Loucy (cell line): ENCODE results near the gene ZCCHC24.

Experiments used
- H2AFZ ChIP-seq: fragments of 200-600 bp; sonication (generic); 2 replicates; pipeline ENCODE4 v1.6.0; 2016; ENCODE audit warnings: antibody characterized with exemption, mild to moderate bottlenecking, low read length, moderate library complexity
- H3F3A ChIP-seq: fragments of 200-600 bp; 2 replicates; pipeline ENCODE4 v1.6.0; 2016; ENCODE audit warnings: antibody characterized with exemption, low read depth, mild to moderate bottlenecking
- H3K27me3 ChIP-seq: fragments of 200-600 bp; sonication (generic); 2 replicates; pipeline ENCODE4 v1.6.1; 2014; ENCODE audit warnings: low read length, mild to moderate bottlenecking; ENCODE audit not compliant: insufficient read depth, poor library complexity, severe bottlenecking
- H3K36me3 ChIP-seq: fragments of 200-600 bp; sonication (generic); 2 replicates; pipeline ENCODE4 v1.6.1; 2016; ENCODE audit warnings: low read length; ENCODE audit not compliant: insufficient read depth
- H3K4me1 ChIP-seq: fragments of 200-600 bp; sonication (generic); 2 replicates; pipeline ENCODE4 v1.5.1; 2014; ENCODE audit warnings: low read length, mild to moderate bottlenecking; ENCODE audit not compliant: insufficient read depth, poor library complexity, severe bottlenecking
- H3K4me2 ChIP-seq: fragments of 200-600 bp; sonication (generic); 2 replicates; pipeline ENCODE4 v1.6.0; 2014; ENCODE audit warnings: antibody characterized with exemption, low read length, low read depth, mild to moderate bottlenecking; ENCODE audit not compliant: poor library complexity, severe bottlenecking
- H3K4me3 ChIP-seq: fragments of 200-600 bp; sonication (generic); 2 replicates; pipeline ENCODE4 v1.5.1; 2014; ENCODE audit warnings: low read length, mild to moderate bottlenecking, mixed read lengths; ENCODE audit not compliant: poor library complexity, severe bottlenecking
- H3K79me2 ChIP-seq: fragments of 200-600 bp; sonication (generic); 2 replicates; pipeline ENCODE4 v1.6.1; 2014; ENCODE audit warnings: low read length; ENCODE audit not compliant: insufficient read depth
- H3K9ac ChIP-seq: fragments of 200-600 bp; sonication (generic); 2 replicates; pipeline ENCODE4 v1.6.0; 2014; ENCODE audit warnings: mild to moderate bottlenecking, low read depth, low read length, moderate library complexity; ENCODE audit not compliant: poor library complexity, severe bottlenecking
- H3K9me2 ChIP-seq: fragments of 200-600 bp; sonication (generic); replicated peaks from 2 replicates; pipeline ENCODE4 v1.6.1; 2016; ENCODE audit warnings: low read depth, low read length, mixed read lengths
- H3K9me3 ChIP-seq: fragments of 200-600 bp; sonication (generic); 2 replicates; pipeline ENCODE4 v1.6.1; 2014; ENCODE audit warnings: mild to moderate bottlenecking, antibody characterized with exemption, low read length, low read depth; ENCODE audit not compliant: insufficient read depth
- H4K20me1 ChIP-seq: fragments of 200-600 bp; sonication (generic); 2 replicates; pipeline ENCODE4 v1.6.0; 2014; ENCODE audit warnings: antibody characterized with exemption, low read length, mild to moderate bottlenecking; ENCODE audit not compliant: insufficient read depth, poor library complexity, severe bottlenecking
- CTCF ChIP-seq: fragments of 200-600 bp; sonication (generic); conservative IDR thresholded peaks from 2 replicates; pipeline ENCODE4 v1.5.1; 2014; ENCODE audit warnings: mild to moderate bottlenecking, antibody characterized with exemption, low read length
- EZH2phosphoT487 ChIP-seq: fragments of 200-600 bp; IDR thresholded peaks from 2 replicates; pipeline ENCODE4 v1.6.1; 2018; ENCODE audit warnings: antibody characterized with exemption, mild to moderate bottlenecking, moderate library complexity, borderline replicate concordance

Gene ZCCHC24

GRCh38 chr10:79473496-79474095 is 28.2 kb upstream of the ZCCHC24 start:
- H3F3A ChIP-seq, result no peaks in the 10 kb centered on the region
- H3K9me3 ChIP-seq, result no peaks in the 10 kb centered on the region
- no peaks in the 10 kb centered on the region for H3K27me3 ChIP-seq
- peak overlapping the region; percentile 49 for H3K4me2 ChIP-seq
- peaks cover 19% of the 10 kb centered on the region for H3K4me1 ChIP-seq
- no peaks in the 10 kb centered on the region for H3K9me2 ChIP-seq
- no peaks in the 10 kb centered on the region for H3K79me2 ChIP-seq
- peak overlapping the region; percentile 14 for H3K9ac ChIP-seq
- H2AFZ ChIP-seq, result peak overlapping the region; percentile 76
- no peaks in the 10 kb centered on the region for H3K36me3 ChIP-seq
- TF ChIP-seq EZH2phosphoT487 (no peak), CTCF (no peak)
- H3K4me3 ChIP-seq, result no peak overlapping the region
- H4K20me1 ChIP-seq, result no peaks in the 10 kb centered on the region

- H3K9ac ChIP-seq, result peak overlapping the region; percentile 14
- peak overlapping the region; percentile 76 for H2AFZ ChIP-seq
- H3K27me3 ChIP-seq, result no peaks in the 10 kb centered on the region
- H3K4me1 ChIP-seq, result peaks cover 19% of the 10 kb centered on the region
- no peaks in the 10 kb centered on the region for H4K20me1 ChIP-seq
- H3K36me3 ChIP-seq, result no peaks in the 10 kb centered on the region
- H3K9me3 ChIP-seq, result no peaks in the 10 kb centered on the region
- no peak overlapping the region for H3K4me3 ChIP-seq
- TF ChIP-seq CTCF (no peak), EZH2phosphoT487 (no peak)
- H3K9me2 ChIP-seq, result no peaks in the 10 kb centered on the region
- peak overlapping the region; percentile 49 for H3K4me2 ChIP-seq
- no peaks in the 10 kb centered on the region for H3K79me2 ChIP-seq
- H3F3A ChIP-seq, result no peaks in the 10 kb centered on the region
Measured at GRCh38 chr10:79472951-79473350, 27.5 kb upstream of the ZCCHC24 start.

GRCh38 chr10:79472449-79472848 is 27.0 kb upstream of the ZCCHC24 start:
- Histone ChIP-seq H3K27me3 (no peaks in the 10 kb centered on the region), H3K9me2 (no peaks in the 10 kb centered on the region), H4K20me1 (no peaks in the 10 kb centered on the region), H3K4me1 (peaks cover 19% of the 10 kb centered on the region), H2AFZ (no peak overlapping the region), H3K9ac (no peak overlapping the region), H3K9me3 (no peaks in the 10 kb centered on the region), H3K79me2 (no peaks in the 10 kb centered on the region), H3F3A (no peaks in the 10 kb centered on the region), H3K36me3 (no peaks in the 10 kb centered on the region), H3K4me3 (no peak overlapping the region), H3K4me2 (no peak overlapping the region)
- TF ChIP-seq EZH2phosphoT487 (no peak), CTCF (no peak)
